ENCODE measurements around the gene CADPS.
A peak's percentile ranks its signal among the peaks of the same experiment; 100 is the strongest.

The CADPS gene

DNA sequence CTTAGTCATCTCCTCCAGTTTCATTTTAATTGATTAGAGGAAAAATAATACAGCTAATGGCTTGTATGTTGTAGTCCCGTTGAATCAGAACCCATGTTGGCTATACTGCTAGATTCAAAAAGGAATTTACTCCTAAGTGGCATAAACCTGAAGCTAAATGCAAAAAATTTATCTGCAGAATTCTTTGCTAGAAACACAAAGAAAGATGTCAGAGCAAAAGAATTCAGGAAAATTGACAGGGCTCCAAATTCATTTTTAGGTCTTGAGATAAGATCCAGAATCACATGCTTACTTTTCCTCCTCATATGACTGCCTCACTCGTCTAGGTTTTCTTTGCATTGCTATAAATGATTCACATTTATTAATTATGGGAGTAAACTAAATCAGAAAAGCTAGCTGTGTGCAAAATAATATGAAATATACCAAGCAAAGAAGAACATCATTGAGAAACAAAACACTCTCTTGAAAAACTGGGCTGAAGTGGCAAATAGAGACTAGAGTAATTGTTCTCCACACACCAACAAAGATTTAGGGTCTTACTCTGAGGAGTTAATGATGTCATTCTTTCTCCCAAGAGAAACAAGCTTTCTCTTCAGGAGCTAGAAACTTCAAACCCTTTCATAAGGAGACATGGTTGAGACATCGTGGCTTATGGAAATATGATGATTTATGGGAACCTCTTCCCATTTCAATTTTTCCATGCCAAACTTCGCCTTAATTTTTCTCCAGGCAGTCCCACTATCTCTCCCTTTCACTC is 407.1 kb downstream of the CADPS start:
- no peak for TF ChIP-seq Cebpa-rat (IDR thresholded peaks at IDR 0.05)
- H4K20me1 ChIP-seq: no peaks in the 10 kb centered on the region
- H3K4me3 ChIP-seq: no peak overlapping the region
- no peak overlapping the region for H3K27ac ChIP-seq
- H3K9me3 ChIP-seq (replicated peaks in 1 of 11): no peaks in the 10 kb centered on the region
- H3K9ac ChIP-seq: no peak overlapping the region
- H3K27me3 ChIP-seq: no peaks in the 10 kb centered on the region
- H3K4me2 ChIP-seq: no peak overlapping the region
- H3K4me1 ChIP-seq: no peaks in the 10 kb centered on the region
- no peaks in the 10 kb centered on the region for H3K36me3 ChIP-seq

DNA sequence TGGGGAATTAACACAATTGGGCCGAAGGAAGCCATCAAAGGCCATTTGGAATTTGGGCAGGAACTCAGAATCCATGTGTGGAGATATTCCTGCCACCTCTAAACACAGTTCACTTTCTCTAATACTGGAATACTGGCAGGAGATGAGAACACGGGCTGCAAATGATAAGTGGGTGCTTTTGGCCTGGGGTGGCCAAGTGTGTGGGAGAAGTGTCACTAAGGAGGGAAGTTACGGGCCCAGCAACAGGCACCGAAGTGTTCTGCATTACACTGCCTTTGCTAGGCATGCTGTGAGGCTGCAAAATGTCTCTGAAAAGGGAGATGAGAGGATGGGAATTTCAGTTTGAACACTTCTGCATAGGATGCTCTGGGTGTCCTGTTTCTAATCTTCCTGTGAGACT is 412.4 kb downstream of the CADPS start:
- no peaks in the 10 kb centered on the region for H3K27me3 ChIP-seq
- no peak overlapping the region for H3K4me2 ChIP-seq
- H3K4me1 ChIP-seq: no peaks in the 10 kb centered on the region
- no peak overlapping the region for H3K9ac ChIP-seq
- no peaks in the 10 kb centered on the region; a peak in 1 of 22 replicates for H4K20me1 ChIP-seq
- H3K27ac ChIP-seq: no peak overlapping the region
- no peaks in the 10 kb centered on the region for H3K36me3 ChIP-seq
- no peak for TF ChIP-seq Cebpa-rat (IDR thresholded peaks at IDR 0.05)
- H3K4me3 ChIP-seq: no peak overlapping the region
- no peaks in the 10 kb centered on the region for H3K9me3 ChIP-seq (replicated peaks in 1 of 11)

DNA sequence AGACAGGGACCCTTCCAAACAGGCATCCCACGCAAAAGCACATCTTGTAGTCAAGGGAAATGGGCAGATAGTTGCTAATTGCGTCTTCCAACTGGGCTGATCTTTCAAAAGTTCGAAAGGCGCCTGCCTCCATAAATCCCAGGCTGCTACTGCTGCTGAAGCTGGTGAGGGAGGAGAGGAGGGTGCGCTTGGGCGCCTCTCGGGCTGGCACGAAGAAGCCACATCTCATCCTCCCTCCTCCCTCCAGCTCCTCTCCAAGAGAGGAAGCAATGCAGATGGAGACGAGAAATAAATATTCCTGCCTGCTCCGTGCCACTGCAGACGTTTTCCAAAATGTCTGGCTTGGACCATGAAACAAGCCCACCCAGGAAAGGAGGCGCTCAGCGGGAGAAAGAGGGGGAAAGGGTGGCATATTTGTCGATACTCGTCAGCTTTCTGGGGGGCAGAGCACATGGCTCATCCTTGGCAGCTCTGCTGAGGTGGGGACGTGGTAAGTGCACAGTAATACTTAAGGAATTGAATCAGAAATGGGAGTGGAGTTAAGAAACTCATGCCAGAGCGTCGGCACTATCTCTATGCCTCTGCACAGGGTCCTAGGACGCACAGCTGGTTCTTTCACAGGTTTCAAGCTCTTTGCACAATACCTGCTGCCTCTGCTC is 413.0 kb downstream of the CADPS start:
- no peak for TF ChIP-seq Cebpa-rat (IDR thresholded peaks at IDR 0.05)
- Histone ChIP-seq H3K36me3 (no peaks in the 10 kb centered on the region), H4K20me1 (no peaks in the 10 kb centered on the region; a peak in 1 of 22 replicates), H3K4me1 (no peaks in the 10 kb centered on the region), H3K4me2 (no peak overlapping the region), H3K9me3 (replicated peaks in 1 of 11) (no peaks in the 10 kb centered on the region), H3K4me3 (no peak overlapping the region), H3K27me3 (no peaks in the 10 kb centered on the region), H3K27ac (no peak overlapping the region), H3K9ac (no peak overlapping the region)

- Histone ChIP-seq H3K27me3 (no peaks in the 10 kb centered on the region), H3K36me3 (no peaks in the 10 kb centered on the region), H3K4me2 (no peak overlapping the region), H3K27ac (no peak overlapping the region), H4K20me1 (no peaks in the 10 kb centered on the region), H3K9me3 (replicated peaks in 1 of 11) (no peaks in the 10 kb centered on the region), H3K4me3 (no peak overlapping the region), H3K4me1 (no peaks in the 10 kb centered on the region), H3K9ac (no peak overlapping the region)
- TF ChIP-seq Cebpa-rat (IDR thresholded peaks at IDR 0.05): no peak
Observed at GRCh38 chr3:62454916-62455315, 420.3 kb downstream of the CADPS start.

DNA sequence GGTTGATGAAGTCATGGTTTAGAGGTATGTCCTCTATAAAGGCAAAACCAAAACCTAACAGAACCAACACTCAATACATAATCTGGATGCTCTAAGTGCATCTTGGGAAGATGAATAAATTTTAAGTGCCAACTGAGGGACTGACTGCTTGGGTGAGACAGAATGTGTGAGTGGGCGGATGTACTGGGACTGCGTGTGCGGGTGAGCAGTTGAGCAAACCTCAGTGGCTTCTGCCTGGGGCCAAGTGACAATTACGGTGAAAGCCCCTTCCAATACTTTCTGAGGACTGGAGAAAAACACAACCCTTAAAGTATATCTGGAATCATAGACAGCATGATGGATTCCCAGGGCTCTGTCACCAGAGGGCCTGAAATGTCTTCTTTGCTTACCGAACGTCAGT is 421.8 kb downstream of the CADPS start:
- no peaks in the 10 kb centered on the region for H3K9me3 ChIP-seq (replicated peaks in 1 of 11)
- no peak overlapping the region for H3K9ac ChIP-seq
- H3K27ac ChIP-seq: no peak overlapping the region
- TF ChIP-seq Cebpa-rat (IDR thresholded peaks at IDR 0.05): no peak
- no peaks in the 10 kb centered on the region for H3K27me3 ChIP-seq
- no peaks in the 10 kb centered on the region for H3K36me3 ChIP-seq
- H3K4me3 ChIP-seq: no peak overlapping the region
- H3K4me1 ChIP-seq: no peaks in the 10 kb centered on the region
- no peak overlapping the region for H3K4me2 ChIP-seq
- H4K20me1 ChIP-seq: no peaks in the 10 kb centered on the region

- Histone ChIP-seq H3K4me1 (peaks cover 0 to 7% (median 6%) of the 10 kb centered on the region in 10 experiments; a peak in 9 of 20 replicates), H3K27me3 (no peaks in the 10 kb centered on the region), H4K20me1 (no peaks in the 10 kb centered on the region), H3K4me3 (no peak overlapping the region), H3K9ac (no peak overlapping the region), H3K4me2 (no peak overlapping the region), H3K36me3 (no peaks in the 10 kb centered on the region), H3K9me3 (replicated peaks in 1 of 11) (no peaks in the 10 kb centered on the region), H3K27ac (no peak overlapping the region)
- no peak for TF ChIP-seq Cebpa-rat (IDR thresholded peaks at IDR 0.05)
Observed at GRCh38 chr3:62451211-62451887, 423.9 kb downstream of the CADPS start.

GRCh38 chr3:62446337-62446940 is 428.8 kb downstream of the CADPS start:
- H3K9me3 ChIP-seq (replicated peaks in 1 of 11): peaks cover 0 to 13% (median 10%) of the 10 kb centered on the region in 11 experiments; a peak in 15 of 22 replicates
- H3K4me2 ChIP-seq: peak overlapping the region in 7 of 11 experiments; percentile 16 to 57 (median 42); a peak in 10 of 22 replicates
- no peak overlapping the region for H3K9ac ChIP-seq
- no peaks in the 10 kb centered on the region for H3K36me3 ChIP-seq
- no peak for TF ChIP-seq Cebpa-rat (IDR thresholded peaks at IDR 0.05)
- no peak overlapping the region for H3K27ac ChIP-seq
- H4K20me1 ChIP-seq: no peaks in the 10 kb centered on the region
- H3K27me3 ChIP-seq: no peaks in the 10 kb centered on the region
- H3K4me3 ChIP-seq: no peak overlapping the region
- H3K4me1 ChIP-seq: peaks cover 0 to 24% (median 19%) of the 10 kb centered on the region in 10 experiments; a peak in 11 of 20 replicates

DNA sequence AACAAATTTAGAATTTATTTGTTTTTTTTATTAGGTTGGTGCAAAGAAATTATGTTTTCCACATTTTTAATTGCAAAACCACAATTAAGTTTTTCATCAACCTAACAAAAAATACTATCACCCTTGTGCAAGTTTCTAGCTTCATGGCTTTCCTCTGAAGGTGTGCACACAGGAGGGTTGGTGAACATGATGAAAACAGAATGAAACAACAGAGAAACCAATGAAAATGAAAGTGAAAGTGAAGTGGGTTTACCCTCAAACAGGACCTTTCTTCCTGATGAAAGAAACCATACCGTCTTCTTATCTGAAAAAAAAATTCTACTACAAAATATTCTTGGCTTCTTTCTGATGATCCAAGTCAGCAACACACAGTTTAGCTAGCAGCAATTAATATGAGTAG is 429.9 kb downstream of the CADPS start:
- H3K36me3 ChIP-seq: no peaks in the 10 kb centered on the region
- H3K9ac ChIP-seq: no peak overlapping the region
- H3K4me1 ChIP-seq: peaks cover 0 to 24% (median 19%) of the 10 kb centered on the region in 10 experiments; a peak in 11 of 20 replicates
- H3K9me3 ChIP-seq (replicated peaks in 1 of 11): peaks cover 0 to 13% (median 10%) of the 10 kb centered on the region in 11 experiments; a peak in 15 of 22 replicates
- H3K27me3 ChIP-seq: no peaks in the 10 kb centered on the region
- H3K27ac ChIP-seq: peak overlapping the region in 7 of 11 experiments; percentile 20 to 37 (median 27); a peak in 8 of 22 replicates
- peak overlapping the region; percentile 2 to 57 (median 42); a peak in 18 of 22 replicates for H3K4me2 ChIP-seq
- TF ChIP-seq Cebpa-rat (IDR thresholded peaks at IDR 0.05): no peak
- H3K4me3 ChIP-seq: peak overlapping the region in 1 of 10 experiments; percentile 8; a peak in 1 of 20 replicates
- no peaks in the 10 kb centered on the region for H4K20me1 ChIP-seq

- peaks cover 0 to 13% (median 2%) of the 10 kb centered on the region in 10 experiments; a peak in 9 of 20 replicates for H3K4me1 ChIP-seq
- no peaks in the 10 kb centered on the region for H3K27me3 ChIP-seq
- H3K4me2 ChIP-seq: no peak overlapping the region
- H3K9me3 ChIP-seq (replicated peaks in 1 of 11): peaks cover 0 to 13% (median 10%) of the 10 kb centered on the region in 11 experiments; a peak in 14 of 22 replicates
- no peaks in the 10 kb centered on the region for H4K20me1 ChIP-seq
- no peak overlapping the region for H3K4me3 ChIP-seq
- H3K36me3 ChIP-seq: no peaks in the 10 kb centered on the region
- no peak for TF ChIP-seq Cebpa-rat (IDR thresholded peaks at IDR 0.05)
- H3K9ac ChIP-seq: no peak overlapping the region
- no peak overlapping the region for H3K27ac ChIP-seq
Observed at GRCh38 chr3:62439978-62440377, 435.2 kb downstream of the CADPS start.
